NCI-H446 (cell line): Measurements from ENCODE around the gene KRT6A.
A peak's percentile ranks its signal among the peaks of the same experiment; 100 is the strongest.

Experiments
- DNase-seq, 2 experiments: peaks; one replicate each; lab custom pipeline; 2025; lab: John Stamatoyannopoulos, UW

Gene KRT6A

GRCh38 chr12:52493172-52493571 lies at the start of gene KRT6A:
Gene KRT6A (minus strand): TSS chr12:52493257. CDS start chr12:52493188, 69 bp downstream.
- no peak for DNase-seq

GRCh38 chr12:52542157-52542556 lies 49.1 kb upstream of the KRT6A start:
- DNase-seq: no peak

- DNase-seq: no peak
Observed at GRCh38 chr12:52541709-52542108, 48.7 kb upstream of the KRT6A start.

GRCh38 chr12:52540531-52540930 lies 47.5 kb upstream of the KRT6A start:
- no peak for DNase-seq

- no peak for DNase-seq
Observed at GRCh38 chr12:52539821-52540173, 46.7 kb upstream of the KRT6A start.

GRCh38 chr12:52539083-52539820 lies 46.2 kb upstream of the KRT6A start:
- peak in 1 of 2 experiments; percentile 40 for DNase-seq

GRCh38 chr12:52537101-52537500 lies 44.0 kb upstream of the KRT6A start:
- no peak for DNase-seq

GRCh38 chr12:52535574-52535973 lies 42.5 kb upstream of the KRT6A start:
- no peak for DNase-seq

- DNase-seq: no peak
Observed at GRCh38 chr12:52534482-52534881, 41.4 kb upstream of the KRT6A start.

GRCh38 chr12:52533686-52534470 lies 40.8 kb upstream of the KRT6A start:
- DNase-seq: no peak

GRCh38 chr12:52532636-52533035 lies 39.6 kb upstream of the KRT6A start:
- DNase-seq: no peak

GRCh38 chr12:52531566-52532300 lies 38.7 kb upstream of the KRT6A start:
- no peak for DNase-seq

GRCh38 chr12:52530905-52531304 lies 37.8 kb upstream of the KRT6A start:
- DNase-seq: no peak

GRCh38 chr12:52530366-52530765 lies 37.3 kb upstream of the KRT6A start:
- DNase-seq: no peak

GRCh38 chr12:52529846-52530245 lies 36.8 kb upstream of the KRT6A start:
- no peak for DNase-seq

GRCh38 chr12:52529417-52529816 lies 36.4 kb upstream of the KRT6A start:
- no peak for DNase-seq

GRCh38 chr12:52528641-52529143 lies 35.6 kb upstream of the KRT6A start:
- DNase-seq: no peak

- no peak for DNase-seq
Observed at GRCh38 chr12:52527121-52527800, 34.2 kb upstream of the KRT6A start.

- DNase-seq: no peak
Observed at GRCh38 chr12:52526511-52526951, 33.5 kb upstream of the KRT6A start.

GRCh38 chr12:52525661-52526499 lies 32.8 kb upstream of the KRT6A start:
- no peak for DNase-seq
